Measurements from ENCODE around the gene CPEB1.

The CPEB1 gene

DNA sequence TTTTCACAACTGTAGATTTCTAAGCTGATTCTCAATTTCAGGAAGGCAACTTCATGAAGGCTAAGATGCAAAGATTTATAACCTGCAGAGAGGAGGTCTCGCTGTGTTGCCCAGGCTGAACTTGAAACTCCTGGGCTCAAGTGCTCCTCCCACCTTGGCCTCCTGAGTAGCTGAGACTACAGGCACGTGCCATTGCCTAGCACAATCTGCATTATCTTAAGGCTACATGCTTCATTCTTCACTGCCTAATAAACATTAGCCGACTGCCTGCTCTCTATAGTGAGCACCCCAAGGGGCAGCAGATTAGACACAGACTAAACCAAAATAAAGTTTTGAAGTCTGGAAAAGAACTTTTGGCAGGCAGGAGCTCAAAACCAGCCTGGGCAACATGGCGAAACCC lies 17.1 kb downstream of the CPEB1 start:
- no peaks in the 10 kb centered on the region for H3K9me2 ChIP-seq (replicated peaks; ENCODE audit: insufficient read depth, low read length)
- H2AFZ ChIP-seq (ENCODE audit: low read depth, low read length, severe bottlenecking) = no peak overlapping the region
- H3K9me3 ChIP-seq (ENCODE audit: insufficient read depth, low read length) = no peaks in the 10 kb centered on the region
- no peak overlapping the region for H3K9ac ChIP-seq (ENCODE audit: low read length)
- TF ChIP-seq EZH2phosphoT487 (conservative IDR thresholded peaks at IDR 0.05; ENCODE audit: low read length) = no peak
- TF ChIP-seq, protein P1, sequence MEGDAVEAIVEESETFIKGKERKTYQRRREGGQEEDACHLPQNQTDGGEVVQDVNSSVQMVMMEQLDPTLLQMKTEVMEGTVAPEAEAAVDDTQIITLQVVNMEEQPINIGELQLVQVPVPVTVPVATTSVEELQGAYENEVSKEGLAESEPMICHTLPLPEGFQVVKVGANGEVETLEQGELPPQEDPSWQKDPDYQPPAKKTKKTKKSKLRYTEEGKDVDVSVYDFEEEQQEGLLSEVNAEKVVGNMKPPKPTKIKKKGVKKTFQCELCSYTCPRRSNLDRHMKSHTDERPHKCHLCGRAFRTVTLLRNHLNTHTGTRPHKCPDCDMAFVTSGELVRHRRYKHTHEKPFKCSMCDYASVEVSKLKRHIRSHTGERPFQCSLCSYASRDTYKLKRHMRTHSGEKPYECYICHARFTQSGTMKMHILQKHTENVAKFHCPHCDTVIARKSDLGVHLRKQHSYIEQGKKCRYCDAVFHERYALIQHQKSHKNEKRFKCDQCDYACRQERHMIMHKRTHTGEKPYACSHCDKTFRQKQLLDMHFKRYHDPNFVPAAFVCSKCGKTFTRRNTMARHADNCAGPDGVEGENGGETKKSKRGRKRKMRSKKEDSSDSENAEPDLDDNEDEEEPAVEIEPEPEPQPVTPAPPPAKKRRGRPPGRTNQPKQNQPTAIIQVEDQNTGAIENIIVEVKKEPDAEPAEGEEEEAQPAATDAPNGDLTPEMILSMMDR (IDR thresholded peaks at IDR 0.05; ENCODE audit: insufficient read depth, low read length, poor library complexity, severe bottlenecking) = no peak
- H3F3A ChIP-seq (ENCODE audit: insufficient read depth) = no peaks in the 10 kb centered on the region
- no peaks in the 10 kb centered on the region for H3K79me2 ChIP-seq (ENCODE audit: insufficient read depth, low read length)
- H3K27ac ChIP-seq (ENCODE audit: low read depth, low read length) = no peak overlapping the region
- no peaks in the 10 kb centered on the region for H3K36me3 ChIP-seq (ENCODE audit: low read length)
- H3K4me3 ChIP-seq (ENCODE audit: insufficient read depth, low read length, poor library complexity, severe bottlenecking) = no peak overlapping the region
- H3K4me2 ChIP-seq (ENCODE audit: low read depth, low read length, poor library complexity, severe bottlenecking) = no peak overlapping the region
- no peaks in the 10 kb centered on the region for H3K27me3 ChIP-seq (ENCODE audit: low read length)
- no peaks in the 10 kb centered on the region for H4K20me1 ChIP-seq (ENCODE audit: low read depth, low read length)

DNA sequence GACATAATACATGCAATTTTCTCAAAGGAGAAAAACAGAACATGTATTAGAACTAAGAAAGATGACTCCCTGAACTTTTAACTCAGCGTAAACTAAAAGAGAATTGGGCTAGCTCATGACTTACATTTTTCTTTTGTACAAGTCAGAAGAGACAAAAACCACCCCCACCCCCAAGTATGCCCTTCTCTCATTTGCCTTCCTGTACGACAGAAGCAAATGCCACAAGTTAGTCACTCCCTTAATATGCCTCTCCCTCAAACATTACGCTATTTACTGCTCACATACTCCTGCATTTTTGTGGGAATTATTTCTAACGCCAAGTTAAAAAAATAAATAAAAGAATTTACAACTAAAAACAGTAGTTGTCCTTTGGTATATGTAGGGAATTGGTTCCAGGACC lies 22.0 kb downstream of the CPEB1 start:
- no peak overlapping the region for H3K27ac ChIP-seq (ENCODE audit: low read depth, low read length)
- no peaks in the 10 kb centered on the region for H3K79me2 ChIP-seq (ENCODE audit: insufficient read depth, low read length)
- H3K9ac ChIP-seq (ENCODE audit: low read length) = no peak overlapping the region

DNA sequence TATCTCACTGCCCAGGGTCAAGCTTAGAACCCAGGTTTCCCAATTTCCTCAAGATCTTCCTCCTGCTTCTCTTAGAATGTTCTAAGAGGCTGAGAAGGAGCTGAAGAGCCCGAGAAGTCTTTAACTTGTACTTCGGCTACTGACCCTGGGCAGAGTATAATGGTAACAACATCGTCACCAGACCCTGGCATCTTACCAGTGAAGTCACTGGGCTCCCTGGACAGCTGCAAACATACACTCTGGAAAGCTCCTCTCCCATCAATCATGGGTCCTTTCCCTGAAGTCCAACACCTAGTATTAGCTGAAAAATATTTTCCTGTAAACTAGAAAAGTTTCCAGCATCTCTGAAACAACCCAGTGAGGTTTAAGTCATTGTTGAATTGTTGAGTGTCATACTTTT lies 22.7 kb downstream of the CPEB1 start:
- H3K36me3 ChIP-seq (ENCODE audit: low read length) = no peaks in the 10 kb centered on the region
- H3K9me3 ChIP-seq (ENCODE audit: insufficient read depth, low read length) = no peaks in the 10 kb centered on the region
- no peak overlapping the region for H2AFZ ChIP-seq (ENCODE audit: low read depth, low read length, severe bottlenecking)
- H4K20me1 ChIP-seq (ENCODE audit: low read depth, low read length) = no peaks in the 10 kb centered on the region
- H3K27ac ChIP-seq (ENCODE audit: low read depth, low read length) = no peak overlapping the region
- H3K9ac ChIP-seq (ENCODE audit: low read length) = no peak overlapping the region
- H3K4me3 ChIP-seq (ENCODE audit: insufficient read depth, low read length, poor library complexity, severe bottlenecking) = no peak overlapping the region
- no peaks in the 10 kb centered on the region for H3F3A ChIP-seq (ENCODE audit: insufficient read depth)
- no peaks in the 10 kb centered on the region for H3K27me3 ChIP-seq (ENCODE audit: low read length)
- no peak overlapping the region for H3K4me2 ChIP-seq (ENCODE audit: low read depth, low read length, poor library complexity, severe bottlenecking)
- no peak for TF ChIP-seq EZH2phosphoT487 (conservative IDR thresholded peaks at IDR 0.05; ENCODE audit: low read length)
- TF ChIP-seq, protein P1 (IDR thresholded peaks at IDR 0.05; ENCODE audit: insufficient read depth, low read length, poor library complexity, severe bottlenecking) = no peak
- H3K9me2 ChIP-seq (replicated peaks; ENCODE audit: insufficient read depth, low read length) = no peaks in the 10 kb centered on the region
- H3K79me2 ChIP-seq (ENCODE audit: insufficient read depth, low read length) = no peaks in the 10 kb centered on the region

More for the DNA sequence above, 22.0 kb downstream of the CPEB1 start:
- H2AFZ ChIP-seq (ENCODE audit: low read depth, low read length, severe bottlenecking) = no peak overlapping the region
- H4K20me1 ChIP-seq (ENCODE audit: low read depth, low read length) = no peaks in the 10 kb centered on the region
- no peak overlapping the region for H3K4me3 ChIP-seq (ENCODE audit: insufficient read depth, low read length, poor library complexity, severe bottlenecking)
- H3F3A ChIP-seq (ENCODE audit: insufficient read depth) = no peaks in the 10 kb centered on the region
- TF ChIP-seq EZH2phosphoT487 (conservative IDR thresholded peaks at IDR 0.05; ENCODE audit: low read length) = no peak
- TF ChIP-seq, protein P1 (IDR thresholded peaks at IDR 0.05; ENCODE audit: insufficient read depth, low read length, poor library complexity, severe bottlenecking) = no peak
- no peaks in the 10 kb centered on the region for H3K27me3 ChIP-seq (ENCODE audit: low read length)
- H3K4me2 ChIP-seq (ENCODE audit: low read depth, low read length, poor library complexity, severe bottlenecking) = no peak overlapping the region
- H3K9me3 ChIP-seq (ENCODE audit: insufficient read depth, low read length) = no peaks in the 10 kb centered on the region
- no peaks in the 10 kb centered on the region for H3K9me2 ChIP-seq (replicated peaks; ENCODE audit: insufficient read depth, low read length)
- H3K36me3 ChIP-seq (ENCODE audit: low read length) = no peaks in the 10 kb centered on the region

Data from SU-DHL-6 (cell line).